Measurements from ENCODE around the gene KAT6B.

The KAT6B gene

DNA sequence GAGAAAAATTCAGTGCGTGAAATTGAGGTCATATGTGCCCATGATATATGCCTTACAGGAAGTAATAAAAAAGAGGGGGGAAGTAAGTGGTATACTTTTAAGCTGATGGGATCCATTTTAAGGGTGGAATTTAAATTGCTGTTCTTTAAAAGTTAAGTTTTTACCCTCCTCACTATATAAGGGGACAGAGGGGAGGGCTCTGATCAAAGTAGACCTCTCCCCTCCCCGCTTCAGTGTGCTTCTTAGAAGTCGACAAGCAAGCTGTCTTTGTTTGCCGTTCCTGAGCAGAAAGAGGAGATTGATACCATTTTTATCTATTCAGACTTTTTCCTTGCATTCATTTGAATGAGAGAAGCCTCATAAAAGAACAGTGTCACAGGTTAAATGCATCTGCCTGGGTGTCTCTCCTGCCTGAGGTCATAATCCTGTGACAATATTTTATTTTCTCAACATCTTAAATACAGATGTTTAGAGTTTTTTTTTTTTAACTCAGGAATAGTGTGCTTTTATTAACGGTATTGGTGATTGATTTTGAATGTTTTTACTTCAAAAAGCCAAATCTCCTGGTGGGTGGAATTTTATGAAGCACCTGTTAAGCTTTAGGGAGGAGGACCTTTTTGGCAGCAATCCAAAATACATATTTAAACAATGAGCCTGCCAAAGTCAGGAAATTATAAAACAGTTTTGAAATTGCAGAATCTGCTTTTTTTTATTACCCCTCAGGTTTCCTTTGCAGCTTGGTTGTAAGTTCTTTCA, 141.7 kb downstream of the KAT6B start (continued):
- no peak for TF ChIP-seq TCF7L2 (IDR thresholded peaks at IDR 0.05; ENCODE audit: borderline replicate concordance, low read depth, low read length)
- TF ChIP-seq ZNF560 (tag by site-specific recombination; IDR thresholded peaks at IDR 0.05; ENCODE audit: borderline replicate concordance), result no peak
- TF ChIP-seq ZNF146 (tag by site-specific recombination; IDR thresholded peaks at IDR 0.05), result no peak
- TF ChIP-seq, protein P1, sequence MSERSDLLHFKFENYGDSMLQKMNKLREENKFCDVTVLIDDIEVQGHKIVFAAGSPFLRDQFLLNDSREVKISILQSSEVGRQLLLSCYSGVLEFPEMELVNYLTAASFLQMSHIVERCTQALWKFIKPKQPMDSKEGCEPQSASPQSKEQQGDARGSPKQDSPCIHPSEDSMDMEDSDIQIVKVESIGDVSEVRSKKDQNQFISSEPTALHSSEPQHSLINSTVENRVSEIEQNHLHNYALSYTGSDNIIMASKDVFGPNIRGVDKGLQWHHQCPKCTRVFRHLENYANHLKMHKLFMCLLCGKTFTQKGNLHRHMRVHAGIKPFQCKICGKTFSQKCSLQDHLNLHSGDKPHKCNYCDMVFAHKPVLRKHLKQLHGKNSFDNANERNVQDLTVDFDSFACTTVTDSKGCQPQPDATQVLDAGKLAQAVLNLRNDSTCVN (tag by site-specific recombination; optimal IDR thresholded peaks at IDR 0.05), result no peak
- TF ChIP-seq ZNF138 (tag by site-specific recombination; IDR thresholded peaks at IDR 0.05; ENCODE audit: borderline replicate concordance), result no peak
- TF ChIP-seq ZNF169 (tag by site-specific recombination; IDR thresholded peaks at IDR 0.05), result no peak
- no peak; the same call in 1 of the 2 replicates for TF ChIP-seq ZNF214 (tag by site-specific recombination; IDR thresholded peaks at IDR 0.05; ENCODE audit: borderline replicate concordance)
- no peak for TF ChIP-seq ZNF585B (tag by site-specific recombination; IDR thresholded peaks at IDR 0.05)
- TF ChIP-seq ZNF548 (tag by site-specific recombination; IDR thresholded peaks at IDR 0.05), result no peak
- TF ChIP-seq, protein P2, sequence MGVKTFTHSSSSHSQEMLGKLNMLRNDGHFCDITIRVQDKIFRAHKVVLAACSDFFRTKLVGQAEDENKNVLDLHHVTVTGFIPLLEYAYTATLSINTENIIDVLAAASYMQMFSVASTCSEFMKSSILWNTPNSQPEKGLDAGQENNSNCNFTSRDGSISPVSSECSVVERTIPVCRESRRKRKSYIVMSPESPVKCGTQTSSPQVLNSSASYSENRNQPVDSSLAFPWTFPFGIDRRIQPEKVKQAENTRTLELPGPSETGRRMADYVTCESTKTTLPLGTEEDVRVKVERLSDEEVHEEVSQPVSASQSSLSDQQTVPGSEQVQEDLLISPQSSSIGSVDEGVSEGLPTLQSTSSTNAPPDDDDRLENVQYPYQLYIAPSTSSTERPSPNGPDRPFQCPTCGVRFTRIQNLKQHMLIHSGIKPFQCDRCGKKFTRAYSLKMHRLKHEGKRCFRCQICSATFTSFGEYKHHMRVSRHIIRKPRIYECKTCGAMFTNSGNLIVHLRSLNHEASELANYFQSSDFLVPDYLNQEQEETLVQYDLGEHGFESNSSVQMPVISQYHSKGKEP (tag by site-specific recombination; IDR thresholded peaks at IDR 0.05), result peak; percentile 48; the same call in 1 of the 2 replicates
- TF ChIP-seq ZIC2 (tag by site-specific recombination; IDR thresholded peaks at IDR 0.05), result no peak
- no peak for TF ChIP-seq HOXA7 (CRISPR knock-in tag; IDR thresholded peaks at IDR 0.05; ENCODE audit: borderline replicate concordance)
- no peak for TF ChIP-seq ZNF529 (tag by site-specific recombination; IDR thresholded peaks at IDR 0.05; ENCODE audit: insufficient replicate concordance)
- peak; percentile 23; the same call in 1 of the 2 replicates for TF ChIP-seq SP7 (tag by site-specific recombination; IDR thresholded peaks at IDR 0.05)
- TF ChIP-seq ZFP69B (tag by site-specific recombination; IDR thresholded peaks at IDR 0.05), result no peak
- TF ChIP-seq ZNF174 (tag by site-specific recombination; IDR thresholded peaks at IDR 0.05), result no peak
- no peak for TF ChIP-seq ZNF223 (tag by site-specific recombination; IDR thresholded peaks at IDR 0.05)
- TF ChIP-seq ZEB2 (tag by site-specific recombination; IDR thresholded peaks at IDR 0.05), result no peak
- no peak for TF ChIP-seq ZNF23 (tag by site-specific recombination; IDR thresholded peaks at IDR 0.05; ENCODE audit: borderline replicate concordance)
- TF ChIP-seq KLF8 (tag by site-specific recombination; IDR thresholded peaks at IDR 0.05), result peak; percentile 65; the same call in 1 of the 2 replicates
- TF ChIP-seq ZNF157 (tag by site-specific recombination; IDR thresholded peaks at IDR 0.05), result no peak
- TF ChIP-seq, protein P3, sequence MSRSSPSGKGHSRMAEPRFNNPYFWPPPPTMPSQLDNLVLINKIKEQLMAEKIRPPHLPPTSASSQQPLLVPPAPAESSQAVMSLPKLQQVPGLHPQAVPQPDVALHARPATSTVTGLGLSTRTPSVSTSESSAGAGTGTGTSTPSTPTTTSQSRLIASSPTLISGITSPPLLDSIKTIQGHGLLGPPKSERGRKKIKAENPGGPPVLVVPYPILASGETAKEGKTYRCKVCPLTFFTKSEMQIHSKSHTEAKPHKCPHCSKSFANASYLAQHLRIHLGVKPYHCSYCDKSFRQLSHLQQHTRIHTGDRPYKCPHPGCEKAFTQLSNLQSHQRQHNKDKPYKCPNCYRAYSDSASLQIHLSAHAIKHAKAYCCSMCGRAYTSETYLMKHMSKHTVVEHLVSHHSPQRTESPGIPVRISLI (tag by site-specific recombination; IDR thresholded peaks at IDR 0.05), result no peak
- no peak for TF ChIP-seq ZNF48 (tag by site-specific recombination; IDR thresholded peaks at IDR 0.05)
- TF ChIP-seq BCL11B (tag by site-specific recombination; IDR thresholded peaks at IDR 0.05; ENCODE audit: low read depth), result peak; percentile 82; the same call in 1 of the 2 replicates
- TF ChIP-seq ZNF549 (tag by site-specific recombination; IDR thresholded peaks at IDR 0.05), result peak; percentile 40; the same call in 1 of the 2 replicates
- TF ChIP-seq ZNF324 (tag by site-specific recombination; IDR thresholded peaks at IDR 0.05), result no peak
- no peak for TF ChIP-seq ZNF776 (tag by site-specific recombination; IDR thresholded peaks at IDR 0.05; ENCODE audit: borderline replicate concordance)
- TF ChIP-seq, protein P4, sequence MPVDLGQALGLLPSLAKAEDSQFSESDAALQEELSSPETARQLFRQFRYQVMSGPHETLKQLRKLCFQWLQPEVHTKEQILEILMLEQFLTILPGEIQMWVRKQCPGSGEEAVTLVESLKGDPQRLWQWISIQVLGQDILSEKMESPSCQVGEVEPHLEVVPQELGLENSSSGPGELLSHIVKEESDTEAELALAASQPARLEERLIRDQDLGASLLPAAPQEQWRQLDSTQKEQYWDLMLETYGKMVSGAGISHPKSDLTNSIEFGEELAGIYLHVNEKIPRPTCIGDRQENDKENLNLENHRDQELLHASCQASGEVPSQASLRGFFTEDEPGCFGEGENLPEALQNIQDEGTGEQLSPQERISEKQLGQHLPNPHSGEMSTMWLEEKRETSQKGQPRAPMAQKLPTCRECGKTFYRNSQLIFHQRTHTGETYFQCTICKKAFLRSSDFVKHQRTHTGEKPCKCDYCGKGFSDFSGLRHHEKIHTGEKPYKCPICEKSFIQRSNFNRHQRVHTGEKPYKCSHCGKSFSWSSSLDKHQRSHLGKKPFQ (tag by site-specific recombination; IDR thresholded peaks at IDR 0.05), result peak; percentile 60; the same call in 1 of the 2 replicates
- TF ChIP-seq, protein P5, sequence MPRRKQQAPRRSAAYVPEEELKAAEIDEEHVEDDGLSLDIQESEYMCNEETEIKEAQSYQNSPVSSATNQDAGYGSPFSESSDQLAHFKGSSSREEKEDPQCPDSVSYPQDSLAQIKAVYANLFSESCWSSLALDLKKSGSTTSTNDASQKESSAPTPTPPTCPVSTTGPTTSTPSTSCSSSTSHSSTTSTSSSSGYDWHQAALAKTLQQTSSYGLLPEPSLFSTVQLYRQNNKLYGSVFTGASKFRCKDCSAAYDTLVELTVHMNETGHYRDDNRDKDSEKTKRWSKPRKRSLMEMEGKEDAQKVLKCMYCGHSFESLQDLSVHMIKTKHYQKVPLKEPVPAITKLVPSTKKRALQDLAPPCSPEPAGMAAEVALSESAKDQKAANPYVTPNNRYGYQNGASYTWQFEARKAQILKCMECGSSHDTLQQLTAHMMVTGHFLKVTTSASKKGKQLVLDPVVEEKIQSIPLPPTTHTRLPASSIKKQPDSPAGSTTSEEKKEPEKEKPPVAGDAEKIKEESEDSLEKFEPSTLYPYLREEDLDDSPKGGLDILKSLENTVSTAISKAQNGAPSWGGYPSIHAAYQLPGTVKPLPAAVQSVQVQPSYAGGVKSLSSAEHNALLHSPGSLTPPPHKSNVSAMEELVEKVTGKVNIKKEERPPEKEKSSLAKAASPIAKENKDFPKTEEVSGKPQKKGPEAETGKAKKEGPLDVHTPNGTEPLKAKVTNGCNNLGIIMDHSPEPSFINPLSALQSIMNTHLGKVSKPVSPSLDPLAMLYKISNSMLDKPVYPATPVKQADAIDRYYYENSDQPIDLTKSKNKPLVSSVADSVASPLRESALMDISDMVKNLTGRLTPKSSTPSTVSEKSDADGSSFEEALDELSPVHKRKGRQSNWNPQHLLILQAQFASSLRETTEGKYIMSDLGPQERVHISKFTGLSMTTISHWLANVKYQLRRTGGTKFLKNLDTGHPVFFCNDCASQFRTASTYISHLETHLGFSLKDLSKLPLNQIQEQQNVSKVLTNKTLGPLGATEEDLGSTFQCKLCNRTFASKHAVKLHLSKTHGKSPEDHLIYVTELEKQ (tag by site-specific recombination; IDR thresholded peaks at IDR 0.05; ENCODE audit: borderline replicate concordance), result no peak
- TF ChIP-seq, protein P6, sequence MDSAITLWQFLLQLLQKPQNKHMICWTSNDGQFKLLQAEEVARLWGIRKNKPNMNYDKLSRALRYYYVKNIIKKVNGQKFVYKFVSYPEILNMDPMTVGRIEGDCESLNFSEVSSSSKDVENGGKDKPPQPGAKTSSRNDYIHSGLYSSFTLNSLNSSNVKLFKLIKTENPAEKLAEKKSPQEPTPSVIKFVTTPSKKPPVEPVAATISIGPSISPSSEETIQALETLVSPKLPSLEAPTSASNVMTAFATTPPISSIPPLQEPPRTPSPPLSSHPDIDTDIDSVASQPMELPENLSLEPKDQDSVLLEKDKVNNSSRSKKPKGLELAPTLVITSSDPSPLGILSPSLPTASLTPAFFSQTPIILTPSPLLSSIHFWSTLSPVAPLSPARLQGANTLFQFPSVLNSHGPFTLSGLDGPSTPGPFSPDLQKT (IDR thresholded peaks at IDR 0.05; ENCODE audit: borderline replicate concordance, low read depth, low read length), result no peak

Measured in HEK293 (cell line).